Muscle layer of colon (tissue), 2 donors: ENCODE data around the gene CLEC4E.
"Not testable (repeated sequence)": the region's sequence is repeated elsewhere in the genome, so short reads cannot be mapped to it uniquely, and the experiment has no call there.

Source experiments
- H3K27ac ChIP-seq: one replicate; pipeline ENCODE4 v1.7.0; 2013; ENCODE audit warnings: low read depth, mild to moderate bottlenecking, low read length, moderate library complexity
- H3K27me3 ChIP-seq, 2 donors: one replicate each; pipeline ENCODE4 v1.7.0; 2013; ENCODE audit warnings: low read length in 2 of 2, mild to moderate bottlenecking in 2 of 2; ENCODE audit not compliant: insufficient read depth in 2 of 2, control insufficient read depth in 1 of 2
- H3K36me3 ChIP-seq: one replicate; pipeline ENCODE4 v1.7.0; 2013; ENCODE audit warnings: mild to moderate bottlenecking, low read length; ENCODE audit not compliant: insufficient read depth
- H3K4me1 ChIP-seq: one replicate; pipeline ENCODE4 v1.7.0; 2013; ENCODE audit warnings: mild to moderate bottlenecking, low read length; ENCODE audit not compliant: insufficient read depth
- H3K4me3 ChIP-seq, 2 donors: one replicate each; pipeline ENCODE4 v1.7.0; 2013; ENCODE audit warnings: low read length in 2 of 2, low read depth in 1 of 2, mild to moderate bottlenecking in 1 of 2, moderate library complexity in 1 of 2
- H3K9ac ChIP-seq: one replicate; pipeline ENCODE4 v1.7.0; 2013; ENCODE audit warnings: low read length
- H3K9me3 ChIP-seq: one replicate; pipeline ENCODE4 v1.7.0; 2013; ENCODE audit warnings: mild to moderate bottlenecking, low read length
- donor health status: abdominal sarcoma.
- donor health status: Adenocarcinoma of cecum.

Gene CLEC4E, protein sequence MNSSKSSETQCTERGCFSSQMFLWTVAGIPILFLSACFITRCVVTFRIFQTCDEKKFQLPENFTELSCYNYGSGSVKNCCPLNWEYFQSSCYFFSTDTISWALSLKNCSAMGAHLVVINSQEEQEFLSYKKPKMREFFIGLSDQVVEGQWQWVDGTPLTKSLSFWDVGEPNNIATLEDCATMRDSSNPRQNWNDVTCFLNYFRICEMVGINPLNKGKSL

DNA sequence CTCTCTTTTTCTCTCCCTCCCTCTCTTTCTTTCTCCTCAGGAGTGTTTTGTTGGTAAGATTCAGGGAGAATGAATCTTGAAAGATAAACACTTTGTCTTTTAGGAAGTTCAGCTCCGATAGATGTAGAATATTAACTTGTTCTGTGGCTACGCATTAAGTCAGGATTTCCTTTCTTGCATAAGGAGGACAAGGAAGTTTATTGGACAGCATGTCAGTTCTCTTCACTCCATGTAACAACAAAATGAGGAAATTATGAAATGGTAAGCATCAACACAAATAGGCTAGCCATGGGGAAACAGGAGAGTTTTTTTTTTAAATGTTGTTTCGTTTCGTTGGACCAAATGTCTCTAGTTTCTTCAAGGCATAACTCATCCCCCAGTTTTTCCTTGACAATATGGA lies at the start of gene CLEC4E:
Gene CLEC4E, minus strand, starts transcription at position 75 of the 400 bp plus-strand sequence. CDS start 108 bp downstream, outside the sequence.
- not testable (repeated sequence) for H3K4me1 ChIP-seq, H3K9me3 ChIP-seq, H3K27ac ChIP-seq, H3K36me3 ChIP-seq, H3K9ac ChIP-seq, H3K27me3 ChIP-seq, H3K4me3 ChIP-seq

DNA sequence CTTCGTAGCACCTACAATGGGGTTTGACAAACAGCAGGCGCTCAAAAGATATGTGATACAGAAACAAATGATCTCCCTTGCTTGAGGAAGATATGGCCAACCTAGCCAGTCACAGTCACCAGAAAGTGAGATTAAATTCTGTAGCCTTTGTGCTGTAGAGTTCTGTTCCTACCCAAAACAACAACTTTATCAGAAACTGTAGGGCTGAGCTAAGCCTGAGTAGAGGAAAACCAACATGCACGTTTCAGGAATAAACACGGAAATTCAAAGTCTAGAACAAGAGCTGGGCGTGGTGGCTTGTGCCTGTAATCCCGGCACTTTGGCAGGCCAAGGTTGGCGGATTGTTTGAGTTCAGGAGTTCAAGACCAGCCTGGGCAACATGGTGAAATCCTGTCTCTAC lies 49.0 kb upstream of the CLEC4E start:
- Histone ChIP-seq H3K9ac (no peak overlapping the region), H3K4me1 (no peaks in the 10 kb centered on the region), H3K36me3 (no peaks in the 10 kb centered on the region), H3K4me3 (no peak overlapping the region), H3K27me3 (no peaks in the 10 kb centered on the region), H3K27ac (no peak overlapping the region), H3K9me3 (no peaks in the 10 kb centered on the region)

DNA sequence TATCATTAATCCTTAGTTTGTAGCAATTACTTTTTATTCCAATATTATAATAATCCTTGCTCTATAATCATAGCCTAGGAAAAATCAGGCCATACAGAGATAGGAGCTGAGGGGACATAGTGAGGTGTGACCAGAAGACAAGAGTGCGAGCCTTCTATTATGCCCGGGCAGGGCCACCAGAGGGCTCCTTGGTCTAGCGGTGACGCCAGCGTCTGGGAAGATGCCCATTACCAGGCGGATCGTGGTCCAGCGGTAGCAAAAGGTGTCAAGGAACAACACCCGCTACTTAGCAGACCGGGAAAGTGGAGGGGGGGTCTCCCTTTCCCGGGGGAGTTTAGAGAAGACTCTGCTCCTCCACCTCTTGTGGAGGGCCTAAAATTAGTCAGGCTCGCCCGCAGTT lies 43.8 kb upstream of the CLEC4E start:
- not testable (repeated sequence) for H3K27me3 ChIP-seq, H3K4me3 ChIP-seq, H3K36me3 ChIP-seq, H3K9ac ChIP-seq, H3K9me3 ChIP-seq, H3K4me1 ChIP-seq, H3K27ac ChIP-seq

DNA sequence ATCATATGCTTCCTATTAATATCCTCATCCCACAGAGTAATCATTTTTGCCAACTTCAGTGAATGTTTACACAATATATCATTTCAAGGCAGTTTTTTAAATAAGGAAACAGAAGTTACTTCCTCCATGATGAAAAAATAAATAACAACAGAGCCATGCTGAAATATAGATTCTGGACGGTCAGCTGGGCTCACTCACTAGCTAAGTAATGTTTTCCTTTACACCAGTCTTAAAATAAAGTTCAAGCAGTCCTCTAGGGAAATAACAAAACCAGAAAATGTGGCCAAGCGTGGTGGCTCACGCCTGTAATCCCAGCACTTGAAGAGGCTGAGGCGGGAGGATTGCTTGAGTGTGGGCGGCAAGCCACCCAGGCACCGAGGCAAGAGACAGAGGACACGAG lies 43.3 kb upstream of the CLEC4E start:
- Histone ChIP-seq H3K9ac (no peak overlapping the region), H3K4me3 (no peak overlapping the region), H3K9me3 (no peaks in the 10 kb centered on the region), H3K36me3 (no peaks in the 10 kb centered on the region), H3K27ac (no peak overlapping the region), H3K4me1 (no peaks in the 10 kb centered on the region), H3K27me3 (no peaks in the 10 kb centered on the region)

DNA sequence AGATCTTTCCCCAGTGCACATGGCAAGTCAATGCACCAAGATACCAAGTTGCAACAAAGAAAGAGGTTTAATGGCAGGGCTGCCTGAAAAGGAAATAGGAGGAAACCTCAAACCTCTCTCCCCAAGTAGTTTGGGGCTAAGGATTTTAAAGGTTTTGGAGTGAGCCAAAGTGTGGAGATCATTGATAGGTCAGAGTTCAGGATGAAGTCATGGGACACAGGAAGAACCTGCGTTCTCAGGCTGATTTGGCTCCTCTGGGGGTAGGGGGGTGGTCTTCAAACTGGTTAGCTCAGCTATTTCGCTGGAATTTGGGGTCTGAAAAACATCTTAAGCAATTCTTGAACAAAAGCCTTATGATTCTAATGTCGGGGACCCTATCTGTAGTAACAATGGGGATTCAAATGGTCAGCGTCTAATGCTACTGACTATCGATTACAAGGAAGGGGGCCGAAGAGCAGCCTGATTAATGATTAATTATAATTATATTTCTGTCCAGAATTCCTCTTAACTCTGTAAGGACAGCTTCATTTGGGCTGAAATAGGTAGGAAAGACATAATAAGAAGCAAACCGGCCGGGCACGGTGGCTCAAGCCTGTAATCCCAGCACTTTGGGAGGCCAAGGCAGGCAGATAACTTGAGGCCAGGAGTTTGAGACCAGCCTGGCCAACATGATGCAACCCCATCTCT lies 40.5 kb upstream of the CLEC4E start:
- no peaks in the 10 kb centered on the region for H3K27me3 ChIP-seq
- no peak overlapping the region for H3K27ac ChIP-seq
- H3K9me3 ChIP-seq = no peaks in the 10 kb centered on the region
- H3K4me1 ChIP-seq = no peaks in the 10 kb centered on the region
- no peak overlapping the region for H3K9ac ChIP-seq
- no peak overlapping the region for H3K4me3 ChIP-seq
- no peaks in the 10 kb centered on the region for H3K36me3 ChIP-seq

DNA sequence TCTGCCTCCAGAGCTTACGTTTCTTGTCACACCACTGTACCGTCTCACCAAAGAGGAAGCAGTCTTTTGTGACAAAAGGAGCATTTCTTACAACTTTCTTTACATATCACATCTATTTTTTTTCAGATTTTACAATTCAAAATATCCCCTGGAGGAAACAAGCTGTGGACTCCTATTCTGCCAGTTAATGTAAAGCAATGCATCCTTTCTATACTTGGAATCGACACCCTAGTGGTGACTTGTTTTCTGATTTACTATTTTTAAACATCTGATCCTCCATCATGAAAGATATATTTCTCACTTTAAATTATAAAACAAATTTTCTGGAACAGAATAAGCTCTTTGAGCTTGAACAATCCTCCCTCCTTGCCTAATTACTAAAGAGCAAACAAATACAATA lies 37.2 kb upstream of the CLEC4E start:
- no peaks in the 10 kb centered on the region for H3K36me3 ChIP-seq
- H3K9me3 ChIP-seq = no peaks in the 10 kb centered on the region
- no peaks in the 10 kb centered on the region for H3K4me1 ChIP-seq
- H3K27me3 ChIP-seq = no peaks in the 10 kb centered on the region
- H3K9ac ChIP-seq = no peak overlapping the region
- no peak overlapping the region for H3K27ac ChIP-seq
- no peak overlapping the region for H3K4me3 ChIP-seq

DNA sequence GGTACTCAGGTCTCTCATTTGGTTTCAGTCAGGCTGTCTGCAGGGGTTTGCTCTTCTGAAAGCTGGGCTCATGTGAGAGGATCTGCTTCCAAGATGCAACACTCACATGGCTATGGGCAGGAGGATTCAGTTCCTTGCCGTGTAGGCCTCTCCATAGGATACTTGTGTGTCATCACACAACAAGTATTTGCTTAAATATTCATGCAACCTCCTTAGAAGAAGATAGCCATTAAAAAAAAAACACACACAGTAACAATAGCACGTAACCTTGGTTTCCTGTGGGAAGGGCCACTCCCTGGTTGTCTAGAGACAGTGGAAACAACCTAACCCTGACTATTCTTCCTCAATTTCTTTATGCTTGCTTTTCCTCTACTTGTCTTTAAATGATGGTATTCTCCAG lies 31.8 kb upstream of the CLEC4E start:
- Histone ChIP-seq H3K27me3 (no peaks in the 10 kb centered on the region), H3K36me3 (no peaks in the 10 kb centered on the region), H3K9ac (no peak overlapping the region), H3K4me1 (no peaks in the 10 kb centered on the region), H3K27ac (no peak overlapping the region), H3K4me3 (no peak overlapping the region), H3K9me3 (no peaks in the 10 kb centered on the region)

DNA sequence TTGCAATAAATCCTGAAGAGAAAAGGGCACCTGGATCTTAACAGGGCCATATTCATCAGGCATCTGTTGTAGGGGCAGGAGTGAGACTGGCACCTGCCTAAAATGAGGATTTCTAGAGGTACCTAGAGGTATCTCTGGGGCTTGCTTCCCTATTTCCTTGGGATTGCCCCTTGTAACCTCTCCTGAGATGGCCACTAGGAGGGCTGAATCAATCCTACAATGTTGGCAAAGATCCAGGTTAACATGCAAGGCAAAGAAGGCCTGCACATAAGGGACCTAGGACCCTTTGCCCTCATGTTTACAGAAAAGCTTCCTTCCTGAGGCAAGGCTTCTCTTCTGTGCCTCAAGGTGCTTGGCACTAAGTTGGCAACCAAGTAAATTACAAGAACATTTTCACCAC lies 25.8 kb upstream of the CLEC4E start:
- no peaks in the 10 kb centered on the region for H3K27me3 ChIP-seq
- no peaks in the 10 kb centered on the region for H3K36me3 ChIP-seq
- no peaks in the 10 kb centered on the region for H3K9me3 ChIP-seq
- no peak overlapping the region for H3K9ac ChIP-seq
- no peak overlapping the region for H3K4me3 ChIP-seq
- H3K27ac ChIP-seq = no peak overlapping the region
- no peaks in the 10 kb centered on the region for H3K4me1 ChIP-seq

DNA sequence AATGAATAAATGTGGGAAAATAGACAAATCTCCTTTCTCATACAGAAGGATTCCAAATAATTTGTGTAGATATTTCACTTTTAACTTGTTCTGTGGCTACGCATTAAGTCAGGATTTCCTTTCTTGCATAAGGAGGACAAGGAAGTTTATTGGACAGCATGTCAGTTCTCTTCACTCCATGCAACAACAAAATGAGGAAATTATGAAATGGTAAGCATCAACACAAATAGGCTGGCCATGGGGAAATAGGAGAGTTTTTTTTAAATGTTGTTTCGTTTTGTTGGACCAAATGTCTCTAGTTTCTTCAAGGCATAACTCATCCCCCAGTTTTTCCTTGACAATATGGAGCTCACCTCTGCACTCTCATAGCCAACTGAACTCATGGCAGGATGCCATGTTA lies 25.3 kb upstream of the CLEC4E start:
- not testable (repeated sequence) for H3K36me3 ChIP-seq, H3K9ac ChIP-seq, H3K4me3 ChIP-seq, H3K9me3 ChIP-seq, H3K27ac ChIP-seq, H3K4me1 ChIP-seq, H3K27me3 ChIP-seq

DNA sequence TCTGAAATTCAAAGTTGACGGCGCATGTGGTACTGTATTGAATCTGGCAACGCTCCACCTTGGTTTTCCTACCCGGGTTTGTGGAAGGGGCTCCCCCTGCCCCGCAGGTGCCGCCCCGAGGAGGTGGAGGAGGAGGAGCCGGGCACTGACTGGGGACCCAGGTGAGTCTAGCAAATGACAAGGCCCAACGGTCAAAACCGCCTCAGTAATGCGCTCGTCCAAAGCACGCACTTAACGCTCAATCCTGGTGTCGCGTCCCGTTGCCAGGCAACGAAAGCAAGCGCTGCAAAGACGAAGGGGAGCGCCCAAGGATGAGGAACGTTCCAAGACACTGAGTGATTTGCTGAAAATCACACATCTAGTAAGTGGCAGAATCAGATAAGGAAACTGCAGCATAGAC lies 24.0 kb upstream of the CLEC4E start:
- no peaks in the 10 kb centered on the region for H3K9me3 ChIP-seq
- no peak overlapping the region for H3K27ac ChIP-seq
- H3K9ac ChIP-seq = no peak overlapping the region
- no peak overlapping the region for H3K4me3 ChIP-seq
- no peaks in the 10 kb centered on the region for H3K36me3 ChIP-seq
- H3K4me1 ChIP-seq = no peaks in the 10 kb centered on the region
- no peaks in the 10 kb centered on the region for H3K27me3 ChIP-seq

DNA sequence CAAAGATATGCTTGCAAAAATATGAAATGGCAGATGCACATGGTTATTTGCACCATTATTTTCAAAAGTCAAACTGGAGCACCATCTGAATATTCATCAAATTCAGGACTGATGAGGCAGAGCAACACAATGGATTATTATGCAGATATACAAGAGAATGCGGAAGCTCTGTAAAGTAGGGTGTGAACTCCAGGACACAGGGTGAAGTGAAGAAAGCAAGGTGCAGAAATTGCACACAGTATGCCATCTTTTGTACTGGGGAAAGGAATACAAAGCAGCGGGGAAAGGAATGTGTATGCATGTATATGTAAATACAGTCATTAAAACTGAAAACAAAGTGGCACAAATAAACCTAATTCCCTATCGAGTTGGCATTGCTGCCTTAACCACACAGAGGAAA lies 22.7 kb upstream of the CLEC4E start:
- Histone ChIP-seq H3K27ac (no peak overlapping the region), H3K4me3 (no peak overlapping the region), H3K4me1 (no peaks in the 10 kb centered on the region), H3K9ac (no peak overlapping the region), H3K36me3 (no peaks in the 10 kb centered on the region), H3K27me3 (no peaks in the 10 kb centered on the region), H3K9me3 (no peaks in the 10 kb centered on the region)

DNA sequence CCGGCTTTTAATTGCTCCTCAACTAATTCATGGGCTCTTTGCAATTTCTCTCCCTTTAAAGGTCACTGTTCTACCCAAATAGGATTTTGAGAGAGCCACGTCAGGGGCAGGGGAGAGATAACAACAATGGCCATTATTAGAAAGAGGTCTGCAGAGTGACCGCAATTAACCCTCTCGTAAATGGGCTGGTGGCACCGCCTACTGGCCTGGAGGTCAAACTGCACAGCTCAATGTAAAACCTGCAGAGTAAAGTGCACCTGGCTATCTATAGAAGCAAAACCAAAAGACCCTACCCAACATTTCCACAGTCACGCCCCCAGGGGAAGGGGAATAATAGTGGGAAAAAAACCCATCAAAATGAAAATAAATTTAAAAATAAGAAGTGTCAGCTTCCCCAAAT lies 21.6 kb upstream of the CLEC4E start:
- H3K27me3 ChIP-seq = no peaks in the 10 kb centered on the region
- no peaks in the 10 kb centered on the region for H3K36me3 ChIP-seq
- H3K27ac ChIP-seq = no peak overlapping the region
- no peaks in the 10 kb centered on the region for H3K9me3 ChIP-seq
- H3K4me1 ChIP-seq = no peaks in the 10 kb centered on the region
- H3K4me3 ChIP-seq = no peak overlapping the region
- no peak overlapping the region for H3K9ac ChIP-seq
